Mucosa of stomach (tissue), 1 donor: ENCODE data around the gene AFP.

Experiments
- H3K27me3 ChIP-seq: one replicate; pipeline ENCODE4 v1.7.0; 2013; ENCODE audit warnings: mild to moderate bottlenecking, low read length; ENCODE audit not compliant: control insufficient read depth, insufficient read depth
- H3K36me3 ChIP-seq: one replicate; pipeline ENCODE4 v1.7.0; 2013; ENCODE audit warnings: low read length; ENCODE audit not compliant: control insufficient read depth, insufficient read depth
- H3K4me1 ChIP-seq: one replicate; pipeline ENCODE4 v1.7.0; 2013; ENCODE audit warnings: mild to moderate bottlenecking, low read length; ENCODE audit not compliant: control insufficient read depth, insufficient read depth
- H3K4me3 ChIP-seq: one replicate; pipeline ENCODE4 v1.7.0; 2013; ENCODE audit warnings: low read length
- H3K9ac ChIP-seq: one replicate; pipeline ENCODE4 v1.7.0; 2013; ENCODE audit warnings: mild to moderate bottlenecking, low read length, moderate library complexity
- H3K9me3 ChIP-seq: one replicate; pipeline ENCODE4 v1.7.0; 2013; ENCODE audit warnings: mild to moderate bottlenecking, low read length, moderate library complexity; ENCODE audit not compliant: control insufficient read depth
- donor health status: Pancreatic carcinoma.

The AFP gene

DNA sequence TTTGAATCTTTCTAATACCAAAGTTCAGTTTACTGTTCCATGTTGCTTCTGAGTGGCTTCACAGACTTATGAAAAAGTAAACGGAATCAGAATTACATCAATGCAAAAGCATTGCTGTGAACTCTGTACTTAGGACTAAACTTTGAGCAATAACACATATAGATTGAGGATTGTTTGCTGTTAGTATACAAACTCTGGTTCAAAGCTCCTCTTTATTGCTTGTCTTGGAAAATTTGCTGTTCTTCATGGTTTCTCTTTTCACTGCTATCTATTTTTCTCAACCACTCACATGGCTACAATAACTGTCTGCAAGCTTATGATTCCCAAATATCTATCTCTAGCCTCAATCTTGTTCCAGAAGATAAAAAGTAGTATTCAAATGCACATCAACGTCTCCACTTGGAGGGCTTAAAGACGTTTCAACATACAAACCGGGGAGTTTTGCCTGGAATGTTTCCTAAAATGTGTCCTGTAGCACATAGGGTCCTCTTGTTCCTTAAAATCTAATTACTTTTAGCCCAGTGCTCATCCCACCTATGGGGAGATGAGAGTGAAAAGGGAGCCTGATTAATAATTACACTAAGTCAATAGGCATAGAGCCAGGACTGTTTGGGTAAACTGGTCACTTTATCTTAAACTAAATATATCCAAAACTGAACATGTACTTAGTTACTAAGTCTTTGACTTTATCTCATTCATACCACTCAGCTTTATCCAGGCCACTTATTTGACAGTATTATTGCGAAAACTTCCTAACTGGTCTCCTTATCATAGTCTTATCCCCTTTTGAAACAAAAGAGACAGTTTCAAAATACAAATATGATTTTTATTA is 3.6 kb upstream of the AFP start:
- Histone ChIP-seq H3K27me3 (no peaks in the 10 kb centered on the region), H3K9me3 (no peaks in the 10 kb centered on the region), H3K36me3 (no peaks in the 10 kb centered on the region), H3K9ac (no peak overlapping the region), H3K4me1 (peaks cover 11% of the 10 kb centered on the region), H3K4me3 (no peak overlapping the region)

DNA sequence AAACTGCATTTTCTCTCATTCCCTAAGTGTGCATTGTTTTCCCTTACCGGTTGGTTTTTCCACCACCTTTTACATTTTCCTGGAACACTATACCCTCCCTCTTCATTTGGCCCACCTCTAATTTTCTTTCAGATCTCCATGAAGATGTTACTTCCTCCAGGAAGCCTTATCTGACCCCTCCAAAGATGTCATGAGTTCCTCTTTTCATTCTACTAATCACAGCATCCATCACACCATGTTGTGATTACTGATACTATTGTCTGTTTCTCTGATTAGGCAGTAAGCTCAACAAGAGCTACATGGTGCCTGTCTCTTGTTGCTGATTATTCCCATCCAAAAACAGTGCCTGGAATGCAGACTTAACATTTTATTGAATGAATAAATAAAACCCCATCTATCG is 2.9 kb upstream of the AFP start:
- H3K27me3 ChIP-seq = no peaks in the 10 kb centered on the region
- H3K9me3 ChIP-seq = no peaks in the 10 kb centered on the region
- no peak overlapping the region for H3K9ac ChIP-seq
- peaks cover 11% of the 10 kb centered on the region for H3K4me1 ChIP-seq
- H3K36me3 ChIP-seq = no peaks in the 10 kb centered on the region
- no peak overlapping the region for H3K4me3 ChIP-seq

DNA sequence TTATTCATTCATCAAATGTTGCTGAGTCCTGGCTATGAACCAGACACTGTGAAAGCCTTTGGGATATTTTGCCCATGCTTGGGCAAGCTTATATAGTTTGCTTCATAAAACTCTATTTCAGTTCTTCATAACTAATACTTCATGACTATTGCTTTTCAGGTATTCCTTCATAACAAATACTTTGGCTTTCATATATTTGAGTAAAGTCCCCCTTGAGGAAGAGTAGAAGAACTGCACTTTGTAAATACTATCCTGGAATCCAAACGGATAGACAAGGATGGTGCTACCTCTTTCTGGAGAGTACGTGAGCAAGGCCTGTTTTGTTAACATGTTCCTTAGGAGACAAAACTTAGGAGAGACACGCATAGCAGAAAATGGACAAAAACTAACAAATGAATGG is 1.7 kb upstream of the AFP start:
- H3K27me3 ChIP-seq = no peaks in the 10 kb centered on the region
- no peak overlapping the region for H3K9ac ChIP-seq
- no peaks in the 10 kb centered on the region for H3K36me3 ChIP-seq
- no peak overlapping the region for H3K4me3 ChIP-seq
- peaks cover 11% of the 10 kb centered on the region for H3K4me1 ChIP-seq
- H3K9me3 ChIP-seq = no peaks in the 10 kb centered on the region

DNA sequence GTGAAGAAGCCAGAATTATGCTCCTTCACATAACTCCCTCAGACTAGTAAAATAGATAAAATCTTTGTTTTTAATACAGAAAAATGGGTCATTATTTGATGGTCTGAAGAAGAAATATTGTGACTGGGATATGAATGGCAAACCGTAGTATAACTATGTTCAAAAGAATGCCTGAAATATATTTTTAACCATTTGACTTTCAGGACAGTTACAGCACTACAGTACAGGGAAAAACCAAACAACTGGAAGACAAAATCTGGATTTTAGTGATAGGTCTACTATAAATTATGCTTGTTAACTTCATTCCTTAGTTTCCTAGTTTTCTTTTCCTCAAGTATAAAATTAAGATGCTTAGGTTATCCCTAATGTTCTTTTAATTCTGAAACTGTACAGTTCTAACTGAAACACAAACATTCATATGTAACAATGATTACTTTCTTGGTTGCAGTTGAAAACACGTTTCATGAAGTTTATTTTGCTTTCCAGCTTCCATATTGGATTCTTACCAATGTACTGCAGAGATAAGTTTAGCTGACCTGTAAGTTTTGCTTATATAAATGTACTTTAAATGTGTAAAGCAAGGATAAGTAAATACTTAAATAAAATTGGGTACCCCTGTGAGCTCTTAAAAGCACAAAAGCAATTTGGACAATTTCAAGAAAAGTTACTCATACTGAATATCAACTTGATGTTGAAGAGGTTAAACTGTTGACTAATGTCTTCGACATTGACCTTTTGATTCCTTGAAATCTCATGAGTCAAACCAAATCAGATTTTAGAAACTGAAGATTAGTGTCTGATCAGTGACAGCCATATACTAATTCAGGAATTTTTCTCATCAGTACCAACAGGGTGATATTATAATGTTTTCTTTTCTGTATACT is 895 bp downstream of the AFP start:
- Histone ChIP-seq H3K9me3 (no peaks in the 10 kb centered on the region), H3K9ac (no peak overlapping the region), H3K27me3 (no peaks in the 10 kb centered on the region), H3K4me3 (no peak overlapping the region), H3K4me1 (peaks cover 11% of the 10 kb centered on the region), H3K36me3 (no peaks in the 10 kb centered on the region)

DNA sequence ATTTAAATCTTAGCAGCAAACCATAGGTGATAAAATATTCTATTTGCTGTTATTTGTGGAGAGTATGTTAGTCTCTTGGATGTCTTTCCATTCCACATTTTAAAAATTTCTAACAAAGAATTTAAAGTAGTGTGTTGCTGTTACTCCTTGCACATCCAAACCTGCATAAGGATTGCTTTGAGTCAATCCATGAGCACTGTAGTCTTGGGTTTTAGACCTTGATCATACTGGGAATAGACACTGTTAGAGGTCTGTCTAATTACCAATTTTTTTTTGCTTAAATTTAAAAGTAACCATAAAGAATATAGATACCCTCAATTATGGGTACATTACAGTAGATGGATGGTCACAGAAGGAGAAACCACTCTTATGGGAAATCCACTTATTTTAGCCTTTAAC is 1.5 kb downstream of the AFP start:
- Histone ChIP-seq H3K4me3 (no peak overlapping the region), H3K9ac (no peak overlapping the region), H3K36me3 (no peaks in the 10 kb centered on the region), H3K27me3 (no peaks in the 10 kb centered on the region), H3K4me1 (peaks cover 8% of the 10 kb centered on the region), H3K9me3 (no peaks in the 10 kb centered on the region)

DNA sequence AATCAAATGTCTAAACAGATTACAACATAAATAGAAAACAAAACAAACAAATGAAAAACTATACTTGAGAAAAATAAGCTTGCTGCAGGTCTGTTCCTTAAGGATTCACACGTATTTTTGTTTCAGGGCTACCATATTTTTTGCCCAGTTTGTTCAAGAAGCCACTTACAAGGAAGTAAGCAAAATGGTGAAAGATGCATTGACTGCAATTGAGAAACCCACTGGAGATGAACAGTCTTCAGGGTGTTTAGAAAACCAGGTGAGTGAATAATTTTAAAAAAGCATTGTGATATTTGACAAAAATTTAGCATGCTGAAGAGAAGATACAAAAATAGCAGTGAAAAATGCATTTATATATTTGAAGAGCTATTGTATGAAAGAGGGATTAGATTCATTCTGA is 2.0 kb downstream of the AFP start:
- H3K36me3 ChIP-seq = no peaks in the 10 kb centered on the region

DNA sequence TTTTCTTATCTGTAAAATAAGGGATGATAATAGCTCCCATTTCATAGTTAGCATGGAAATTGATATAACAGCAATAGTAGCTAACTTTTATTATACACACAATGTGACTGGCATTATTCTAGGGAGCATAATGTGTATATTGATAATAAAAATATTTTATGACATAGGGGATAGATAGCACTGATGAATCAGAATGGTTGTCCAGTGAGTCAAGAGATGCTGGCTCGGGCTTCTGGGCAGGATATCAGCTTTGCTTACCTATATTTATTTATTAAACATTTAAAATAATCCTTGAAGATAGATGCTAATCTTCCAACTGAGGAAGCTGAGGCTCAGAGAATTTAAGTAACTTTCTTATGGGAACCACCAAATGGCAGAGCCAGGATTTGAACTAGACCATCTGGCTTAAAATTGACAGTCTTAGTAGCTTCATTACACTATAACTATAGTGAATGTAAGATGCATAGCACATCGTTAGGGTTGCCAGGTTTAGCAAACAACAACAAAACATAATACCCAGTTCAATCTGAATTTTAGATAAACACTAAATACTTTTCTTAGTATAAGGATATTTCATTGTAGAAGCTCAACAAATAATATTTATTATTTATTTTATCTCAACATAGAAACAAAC is 2.7 kb downstream of the AFP start:
- H3K9ac ChIP-seq = no peak overlapping the region
- H3K4me1 ChIP-seq = no peaks in the 10 kb centered on the region
- no peaks in the 10 kb centered on the region for H3K9me3 ChIP-seq
- no peak overlapping the region for H3K4me3 ChIP-seq
- H3K36me3 ChIP-seq = no peaks in the 10 kb centered on the region
- no peaks in the 10 kb centered on the region for H3K27me3 ChIP-seq

More for the DNA sequence above, 2.0 kb downstream of the AFP start:
- Histone ChIP-seq H3K4me3 (no peak overlapping the region), H3K9me3 (no peaks in the 10 kb centered on the region), H3K9ac (no peak overlapping the region), H3K4me1 (peaks cover 3% of the 10 kb centered on the region), H3K27me3 (no peaks in the 10 kb centered on the region)

DNA sequence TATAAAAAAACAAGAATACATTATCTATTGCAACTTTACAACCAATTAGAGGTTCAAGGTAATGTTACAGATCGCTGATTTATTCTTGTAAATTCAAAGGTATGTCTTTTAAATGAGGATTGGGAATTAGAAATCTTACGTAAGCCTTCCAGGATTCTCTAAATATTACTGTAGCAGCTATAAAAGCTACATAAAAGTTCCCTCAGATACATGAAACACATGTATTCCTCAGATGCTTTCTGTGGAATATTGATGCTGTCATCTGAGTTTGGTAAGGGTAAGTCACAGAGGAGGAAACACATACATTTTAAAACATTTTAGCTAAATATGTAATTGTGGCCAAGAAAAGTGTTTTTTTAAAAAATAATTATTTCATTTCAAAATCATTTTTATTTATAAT is 3.4 kb downstream of the AFP start:
- no peaks in the 10 kb centered on the region for H3K4me1 ChIP-seq
- H3K36me3 ChIP-seq = no peaks in the 10 kb centered on the region
- no peak overlapping the region for H3K9ac ChIP-seq
- no peaks in the 10 kb centered on the region for H3K9me3 ChIP-seq
- no peak overlapping the region for H3K4me3 ChIP-seq
- H3K27me3 ChIP-seq = no peaks in the 10 kb centered on the region

DNA sequence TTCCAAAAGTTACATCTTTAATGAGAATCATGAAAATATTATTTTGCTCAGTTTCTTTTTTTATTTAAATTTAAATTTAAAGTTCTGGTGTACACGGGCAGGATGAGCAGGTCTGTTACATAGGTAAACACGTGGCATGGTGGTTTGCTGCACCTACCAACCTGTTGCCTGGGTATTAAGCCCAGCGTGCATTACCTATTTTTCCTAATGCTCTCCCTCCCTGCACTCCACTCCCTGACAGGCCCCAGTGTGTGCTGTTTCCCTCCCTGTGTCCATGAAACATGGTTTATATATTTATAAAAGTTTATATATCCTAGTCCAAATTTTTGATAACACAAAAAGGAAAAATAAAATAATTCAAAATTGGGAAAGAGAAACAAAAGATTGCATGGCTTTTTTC is 4.0 kb downstream of the AFP start:
- H3K36me3 ChIP-seq = no peaks in the 10 kb centered on the region
- H3K27me3 ChIP-seq = no peaks in the 10 kb centered on the region
- no peak overlapping the region for H3K9ac ChIP-seq
- no peaks in the 10 kb centered on the region for H3K9me3 ChIP-seq
- no peak overlapping the region for H3K4me3 ChIP-seq
- H3K4me1 ChIP-seq = no peaks in the 10 kb centered on the region

DNA sequence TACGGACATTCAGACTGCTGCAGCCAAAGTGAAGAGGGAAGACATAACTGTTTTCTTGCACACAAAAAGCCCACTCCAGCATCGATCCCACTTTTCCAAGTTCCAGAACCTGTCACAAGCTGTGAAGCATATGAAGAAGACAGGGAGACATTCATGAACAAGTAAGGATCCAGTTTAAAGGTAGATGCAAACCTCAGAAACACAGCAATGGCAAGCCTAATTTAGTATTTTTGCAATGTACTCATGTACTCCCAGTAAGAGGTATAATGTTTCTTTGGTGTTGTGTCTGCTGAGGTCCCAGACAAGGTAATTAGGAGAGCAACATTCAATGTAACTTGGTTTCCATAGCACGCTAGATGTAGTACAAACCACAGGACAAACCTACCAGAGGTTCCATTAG is 4.6 kb downstream of the AFP start:
- H3K9me3 ChIP-seq = no peaks in the 10 kb centered on the region
- H3K4me3 ChIP-seq = no peak overlapping the region
- H3K27me3 ChIP-seq = no peaks in the 10 kb centered on the region
- H3K36me3 ChIP-seq = no peaks in the 10 kb centered on the region
- no peak overlapping the region for H3K9ac ChIP-seq
- H3K4me1 ChIP-seq = no peaks in the 10 kb centered on the region

DNA sequence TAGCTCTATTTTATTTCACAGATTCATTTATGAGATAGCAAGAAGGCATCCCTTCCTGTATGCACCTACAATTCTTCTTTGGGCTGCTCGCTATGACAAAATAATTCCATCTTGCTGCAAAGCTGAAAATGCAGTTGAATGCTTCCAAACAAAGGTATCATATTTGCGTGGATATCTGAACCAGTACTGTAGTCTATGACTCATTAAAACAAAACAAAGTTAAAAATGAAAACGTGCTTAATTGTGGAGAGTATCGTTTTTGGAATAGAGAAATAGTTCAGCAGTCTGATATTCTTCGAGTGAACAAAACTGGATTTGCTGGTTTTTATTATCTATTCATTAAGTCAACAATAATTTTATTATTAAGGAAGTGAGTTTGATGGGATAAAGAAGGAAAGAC is 6.3 kb downstream of the AFP start:
- Histone ChIP-seq H3K27me3 (no peaks in the 10 kb centered on the region), H3K4me1 (no peaks in the 10 kb centered on the region), H3K4me3 (no peak overlapping the region), H3K36me3 (no peaks in the 10 kb centered on the region), H3K9ac (no peak overlapping the region), H3K9me3 (no peaks in the 10 kb centered on the region)

DNA sequence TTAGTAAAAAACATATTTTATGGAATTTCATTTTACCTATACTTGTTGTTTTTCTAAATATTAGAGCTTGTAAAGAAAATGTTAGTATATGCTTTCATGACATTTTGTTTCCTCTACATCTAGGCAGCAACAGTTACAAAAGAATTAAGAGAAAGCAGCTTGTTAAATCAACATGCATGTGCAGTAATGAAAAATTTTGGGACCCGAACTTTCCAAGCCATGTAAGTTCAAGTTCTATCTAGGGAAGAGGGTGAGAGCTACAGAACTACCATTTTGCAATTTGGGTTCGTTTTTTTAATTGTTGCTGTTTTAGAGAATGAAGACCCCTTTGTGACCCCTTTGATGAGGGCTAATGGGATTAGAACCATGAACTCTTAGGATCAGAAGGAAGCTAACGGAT is 7.2 kb downstream of the AFP start:
- Histone ChIP-seq H3K4me1 (no peaks in the 10 kb centered on the region), H3K36me3 (no peaks in the 10 kb centered on the region), H3K27me3 (no peaks in the 10 kb centered on the region), H3K9ac (no peak overlapping the region), H3K4me3 (no peak overlapping the region), H3K9me3 (no peaks in the 10 kb centered on the region)
